Embryonic facial prominence (tissue), 1 donor: ENCODE results near the gene KRT28.
"Not testable (repeated sequence)": the region's sequence is repeated elsewhere in the genome, so short reads cannot be mapped to it uniquely, and the experiment has no call there.

ENCODE experiments used
- DNase-seq: peaks from one replicate; pipeline ENCODE4 v3.0.0-alpha.2; 2016; ENCODE audit errors: extremely low spot score

Gene KRT28

DNA sequence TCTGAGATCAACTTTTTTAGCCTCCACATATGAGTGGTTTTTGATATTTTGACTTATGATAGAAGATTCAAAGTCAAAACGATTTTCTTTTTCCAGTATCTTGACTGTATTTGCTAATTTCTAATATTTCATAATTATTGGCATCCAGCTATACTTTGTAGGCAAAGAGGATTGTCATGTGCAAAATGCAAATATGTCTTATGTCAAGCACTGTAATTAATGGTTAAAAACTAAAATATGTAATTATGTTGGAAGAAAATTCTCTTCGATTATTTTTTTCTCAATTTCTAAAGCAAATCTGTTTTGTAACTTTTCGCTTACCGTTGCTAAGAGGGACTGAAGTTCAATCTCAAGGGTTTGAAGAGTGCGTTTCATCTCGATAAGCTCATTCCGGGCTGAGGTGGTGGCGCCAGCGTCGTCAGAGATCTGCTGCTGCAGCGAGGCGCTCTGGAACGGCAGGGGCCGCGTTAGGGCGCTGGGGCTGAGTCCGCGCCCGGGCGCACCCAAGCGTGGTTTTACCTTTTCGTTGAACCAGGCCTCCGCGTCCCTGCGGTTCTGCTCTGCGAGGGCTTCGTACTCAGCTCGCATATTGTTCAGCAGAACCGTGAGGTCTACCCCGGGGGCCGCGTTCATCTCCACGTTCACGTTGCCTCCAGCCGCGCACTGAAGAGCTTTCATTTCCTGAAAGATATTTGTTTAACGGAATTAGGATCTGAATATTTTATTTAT, 20.4 kb downstream of the KRT28 start:
- no peak for DNase-seq

DNA sequence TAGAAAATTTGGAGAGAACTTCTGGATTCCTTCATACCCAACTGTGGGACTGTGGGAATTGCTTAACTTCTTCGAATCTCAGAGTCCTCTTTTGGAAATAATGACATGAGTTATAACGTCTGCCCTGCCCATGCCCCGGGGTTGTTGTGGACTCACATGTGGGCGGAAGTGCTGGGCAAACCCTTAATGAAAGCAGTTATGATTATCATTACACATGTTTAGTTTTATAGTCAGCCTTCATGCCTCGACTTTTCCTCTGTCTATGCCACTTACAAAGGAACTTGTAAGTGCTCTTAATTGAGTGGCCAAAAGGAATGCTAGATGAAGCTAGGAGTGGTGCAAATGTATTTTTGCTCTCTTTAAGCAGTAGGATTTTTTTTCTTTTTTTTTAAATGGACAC, 21.3 kb downstream of the KRT28 start:
- DNase-seq: no peak

DNA sequence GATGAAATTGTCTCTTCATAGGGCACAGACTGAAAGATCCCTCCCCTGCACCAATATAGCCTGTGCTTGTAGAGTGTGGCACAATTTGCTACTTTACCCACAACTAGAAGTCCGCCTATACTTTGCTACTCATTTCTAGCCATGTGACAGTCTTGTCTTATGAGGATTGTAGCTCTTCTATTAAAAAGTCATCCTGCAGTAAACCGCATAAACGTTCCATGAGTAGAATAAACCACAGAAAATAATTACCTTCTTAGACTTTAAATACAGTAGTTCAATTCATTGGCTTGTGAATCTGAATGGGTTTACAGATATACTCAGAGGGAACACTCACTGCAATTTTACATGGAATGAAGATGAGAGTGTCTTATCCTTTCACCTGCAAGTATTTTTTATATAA, 21.8 kb downstream of the KRT28 start:
- DNase-seq: no peak

DNA sequence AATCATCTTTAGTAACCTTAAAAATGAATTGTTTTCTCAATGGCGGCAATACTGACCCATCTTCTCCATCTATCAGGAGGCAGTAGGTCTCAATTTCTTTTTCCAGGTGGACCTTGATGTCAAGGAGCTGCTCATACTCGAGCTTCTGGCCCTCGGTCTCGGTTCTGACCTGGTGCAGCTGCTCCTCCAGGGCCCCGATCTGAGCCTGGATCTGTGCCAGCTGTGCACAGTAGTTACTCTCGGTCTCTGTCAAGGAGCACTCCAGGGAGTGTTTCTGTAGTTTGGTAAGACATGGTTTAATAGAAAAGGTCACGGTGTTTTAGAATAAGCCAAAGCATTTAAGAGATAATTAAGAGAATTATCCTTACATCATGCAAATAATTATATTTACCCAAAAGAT, 22.3 kb downstream of the KRT28 start:
- no peak for DNase-seq

DNA sequence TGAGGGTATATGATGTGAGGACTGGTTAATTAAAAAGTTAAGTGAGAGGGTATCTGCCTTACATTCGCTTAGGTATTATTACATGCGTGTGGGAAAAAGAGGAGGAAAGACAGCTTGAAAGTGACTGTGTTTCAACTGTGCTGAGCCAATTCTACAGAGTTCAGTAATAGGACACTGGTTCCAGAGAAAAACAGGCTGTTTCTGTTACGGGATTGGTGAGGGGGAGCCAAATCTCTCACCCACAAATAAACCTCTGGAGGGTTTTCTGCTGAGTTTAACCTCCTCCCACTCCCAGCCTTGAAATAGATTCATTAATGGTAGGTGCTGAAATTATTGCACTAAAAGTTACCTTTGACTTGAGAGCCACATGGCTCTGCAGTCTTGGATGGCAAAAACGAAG, 23.8 kb downstream of the KRT28 start:
- no peak for DNase-seq

DNA sequence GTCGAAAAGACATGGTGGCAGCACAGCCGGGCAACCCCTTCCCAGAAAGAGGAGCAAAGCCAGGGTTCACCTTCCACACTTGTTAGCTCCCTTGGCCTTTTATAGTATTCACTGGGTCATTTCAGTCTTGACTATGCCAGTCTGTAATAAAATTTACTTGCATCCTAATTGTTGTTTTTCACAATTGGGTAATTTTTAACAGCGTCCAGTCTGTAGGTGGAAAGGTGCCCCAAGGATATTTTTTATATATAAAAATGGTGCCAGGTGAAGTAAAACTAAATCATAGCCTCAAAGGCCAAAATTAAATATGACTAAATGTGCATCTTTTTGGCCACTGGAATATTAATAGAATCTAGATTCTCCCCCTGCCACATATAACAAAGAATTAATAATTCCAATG, 27.7 kb downstream of the KRT28 start, which contains the start of gene KRT26:
Gene KRT26 (minus strand): TSS at position 101 of the 400 bp plus-strand sequence. CDS start 88 bp downstream, at position 13.
- no peak for DNase-seq

DNA sequence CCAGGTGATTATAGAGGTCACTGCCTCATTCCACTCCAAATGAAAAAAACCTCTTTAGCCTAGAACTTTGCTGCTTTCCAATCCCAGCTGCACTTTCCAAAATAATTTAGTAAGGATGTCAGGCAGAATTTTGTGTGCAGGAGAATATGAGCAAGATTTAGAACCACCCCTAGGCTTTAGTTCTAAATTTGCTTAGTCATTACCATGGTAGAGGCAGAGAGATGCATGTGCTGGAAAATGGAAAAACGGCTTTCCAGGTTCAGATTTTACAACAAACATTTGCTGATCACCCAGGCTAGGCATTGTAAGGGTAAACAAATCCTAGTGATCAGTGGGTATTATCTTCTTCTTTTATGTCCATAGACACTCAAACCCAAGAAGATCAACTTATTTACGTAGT, 34.1 kb downstream of the KRT28 start:
- DNase-seq: no peak

DNA sequence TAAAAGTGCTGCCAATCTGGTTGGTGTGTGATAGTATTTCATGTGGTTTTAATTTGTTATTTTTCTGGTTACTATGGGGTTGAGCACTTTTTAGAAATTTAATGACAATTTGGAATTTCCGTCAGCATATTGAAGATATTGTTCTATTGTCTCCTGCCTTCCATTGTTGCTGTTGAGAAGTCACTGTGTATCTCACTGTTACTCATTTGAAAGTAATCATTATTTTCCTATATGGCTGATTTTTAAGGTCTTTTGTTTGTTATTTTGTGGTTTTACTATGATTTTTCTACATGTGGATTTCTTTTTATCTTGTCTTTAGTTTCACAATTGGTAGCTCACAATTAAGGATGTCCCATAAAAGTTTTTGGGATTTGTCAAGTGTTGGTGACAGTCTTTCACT, 36.0 kb downstream of the KRT28 start:
- DNase-seq: no peak

DNA sequence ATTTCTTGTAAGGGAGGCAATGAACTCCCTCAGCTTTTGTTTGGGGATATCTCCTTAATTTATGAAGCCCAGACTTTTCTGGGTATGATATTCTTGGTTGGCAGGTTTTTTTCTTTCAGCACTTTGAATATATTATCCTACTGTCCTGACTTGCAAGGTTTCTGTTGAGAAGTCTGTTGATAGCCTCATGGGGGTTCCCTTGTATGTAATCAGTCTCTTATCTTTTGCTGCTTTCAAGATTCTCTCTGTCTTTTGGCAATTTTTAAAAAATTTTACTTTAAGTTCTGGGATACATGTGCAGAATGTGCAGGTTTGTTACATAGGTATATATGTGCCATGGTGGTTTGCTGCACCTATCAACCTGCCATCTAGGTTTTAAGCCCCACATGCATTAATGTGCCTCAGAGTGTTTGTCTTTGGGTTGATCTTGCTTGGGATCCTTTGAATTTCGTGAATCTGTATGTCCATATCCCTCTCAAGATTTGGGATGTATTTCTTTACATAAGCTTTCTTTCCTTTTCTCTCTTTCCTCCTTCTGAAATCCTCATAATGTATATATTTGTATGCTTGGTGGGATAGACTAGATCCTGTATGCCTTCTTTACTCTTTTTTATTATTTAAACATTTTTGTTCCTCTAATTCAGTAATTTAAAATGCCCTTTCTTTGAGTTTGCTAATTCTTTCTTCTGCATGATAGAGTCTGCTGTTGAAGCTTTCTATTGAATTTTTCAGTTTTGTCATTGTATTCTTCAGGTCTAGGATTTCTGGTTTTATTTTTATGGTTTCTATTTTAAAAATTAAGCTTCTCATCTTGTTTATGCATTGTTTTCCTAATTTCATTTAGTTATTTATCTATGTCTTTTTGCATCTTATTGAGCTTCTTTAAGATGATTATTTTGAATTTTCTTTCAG, 39.4 kb downstream of the KRT28 start:
- no peak for DNase-seq

DNA sequence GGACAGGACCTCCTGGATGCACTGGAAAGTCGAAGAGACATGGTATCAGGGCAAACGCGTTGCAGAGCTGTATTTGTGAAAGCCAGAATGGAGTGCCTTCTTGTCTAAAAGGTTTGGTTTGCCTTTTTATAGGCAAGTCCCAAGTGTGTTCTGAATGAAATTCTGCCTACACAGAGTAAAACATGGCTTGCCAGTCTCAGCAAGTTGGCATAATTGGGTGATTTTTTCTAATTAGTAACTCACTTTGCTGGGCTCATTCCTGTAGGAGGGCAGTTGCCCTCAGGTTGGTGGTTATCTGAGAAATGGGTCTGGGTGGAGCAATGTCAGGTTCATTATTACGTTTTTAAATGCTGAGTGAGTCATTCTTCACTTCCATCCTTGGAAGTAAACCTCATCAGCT, 44.5 kb downstream of the KRT28 start, which contains the start of gene KRT25:
Gene KRT25 (minus strand): TSS at position 101 of the 400 bp plus-strand sequence. CDS start 60 bp downstream, at position 41.
- no peak for DNase-seq

DNA sequence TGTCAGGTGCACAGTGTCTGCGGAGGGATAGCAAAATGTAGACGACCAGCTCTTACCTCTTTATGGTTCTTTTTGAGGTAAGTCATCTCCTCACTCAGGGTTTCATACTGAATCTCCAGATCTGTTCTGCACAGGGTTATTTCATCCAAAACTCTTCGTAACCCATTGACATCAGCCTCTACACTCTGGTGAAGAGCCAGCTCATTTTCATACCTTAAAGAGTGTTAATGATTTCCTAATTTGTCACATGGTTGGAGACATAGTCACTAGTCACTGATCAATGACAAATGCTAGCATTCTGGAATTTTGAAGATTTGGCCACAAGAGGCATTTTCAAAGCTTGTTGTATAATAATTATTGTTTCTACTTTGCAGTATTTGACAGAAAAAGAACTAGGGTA, 46.0 kb downstream of the KRT28 start:
- DNase-seq: no peak

DNA sequence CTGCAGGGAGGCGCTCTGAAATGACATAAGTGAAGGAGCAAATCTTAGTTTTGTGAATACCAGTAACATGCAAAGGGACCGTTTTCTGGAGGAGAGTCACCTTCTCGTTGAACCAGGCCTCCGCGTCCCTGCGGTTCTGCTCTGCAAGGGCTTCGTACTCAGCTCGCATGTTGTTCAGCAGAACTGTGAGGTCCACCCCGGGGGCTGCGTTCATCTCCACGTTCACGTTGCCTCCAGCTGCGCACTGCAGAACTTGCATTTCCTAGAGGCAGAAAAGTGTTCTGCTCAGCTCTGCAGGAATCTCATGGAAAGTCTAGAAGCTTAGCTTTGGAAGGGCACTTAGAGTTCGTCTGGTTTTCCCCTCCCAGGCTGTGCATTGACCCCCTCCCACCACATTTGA, 48.7 kb downstream of the KRT28 start:
- DNase-seq: no peak

DNA sequence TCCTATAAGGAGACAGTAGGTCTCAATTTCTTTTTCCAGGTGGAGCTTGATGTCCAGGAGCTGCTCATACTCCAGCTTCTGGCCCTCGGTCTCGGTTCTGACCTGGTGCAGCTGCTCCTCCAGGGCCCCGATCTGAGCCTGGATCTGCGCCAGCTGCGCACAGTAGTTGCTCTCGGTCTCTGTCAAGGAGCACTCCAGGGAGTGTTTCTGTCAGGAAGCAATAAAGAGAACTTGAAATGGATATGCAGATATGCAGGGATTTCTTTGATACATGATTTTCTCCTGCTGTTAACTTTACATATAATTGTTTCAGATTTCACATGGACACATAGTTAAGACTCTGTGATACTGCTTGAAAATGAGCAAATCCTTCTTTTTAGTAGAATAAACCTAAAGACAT, 49.4 kb downstream of the KRT28 start:
- no peak for DNase-seq

DNA sequence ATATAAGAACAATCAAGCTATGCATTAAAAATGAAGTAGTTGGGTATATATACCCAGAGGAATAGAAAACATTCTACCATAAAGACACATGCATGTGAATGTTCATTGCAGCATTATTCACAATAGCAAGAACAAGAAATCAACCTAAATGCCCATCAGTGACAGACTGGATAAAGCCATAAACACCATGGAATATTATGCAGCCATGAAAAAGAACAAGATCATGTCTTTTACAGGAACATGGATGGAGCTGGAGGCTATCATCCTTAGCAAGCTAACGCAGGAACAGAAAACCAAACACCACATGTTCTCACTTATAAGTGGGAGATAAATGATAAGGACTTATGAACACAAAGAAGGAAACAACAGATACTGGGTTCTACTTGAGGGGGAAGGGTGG, 51.1 kb downstream of the KRT28 start:
- DNase-seq: not testable (repeated sequence)
